Renal cortex interstitium (tissue), 11 donors: Measurements from ENCODE around the gene DUT. TPM values are rescaled to one million over a fixed set of nuclear protein-coding genes. Genes with fewer than 3 reads are reported as not detected.
"Not testable (repeated sequence)": the region's sequence is repeated elsewhere in the genome, so short reads cannot be mapped to it uniquely, and the experiment has no call there.

Experiments used
- DNase-seq, 11 donors: peaks; one replicate each; pipeline ENCODE4 v3.0.0-alpha.2; 2013; ENCODE audit warnings: low read depth in 9 of 11, low spot score in 4 of 11; ENCODE audit errors: extremely low read depth in 1 of 11
- polyA plus RNA-seq, 3 donors: library from polyadenylated mRNA; unstranded; fragments of 120-200 nt; gene quantifications; one replicate each; pipeline ENCODE4 v1.2.1, GENCODE V29; 2013; ENCODE audit not compliant: insufficient read length in 3 of 3

The DUT gene
- polyA plus RNA-seq, 3 donors, result 155 to 172 (median 160) TPM

DNA sequence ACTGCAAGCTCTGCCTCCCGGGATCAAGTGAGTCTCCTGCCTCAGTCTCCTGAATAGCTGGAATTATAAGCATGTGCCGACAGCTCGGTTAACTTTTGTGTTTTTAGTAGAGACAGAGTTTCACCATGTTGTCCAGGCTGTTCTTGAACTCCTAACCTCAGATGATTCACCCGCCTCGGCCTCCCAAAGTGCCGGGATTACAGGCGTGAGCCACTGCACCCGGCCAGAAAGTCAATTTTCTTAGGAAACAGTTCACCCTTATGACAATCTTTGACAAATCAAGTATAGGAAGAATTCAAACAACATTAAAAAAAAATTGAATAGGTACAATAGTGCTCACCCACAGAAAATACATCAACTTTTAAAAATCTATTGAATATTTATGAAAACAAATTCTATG lies 23.6 kb upstream of the DUT start:
- DNase-seq, result no peak

DNA sequence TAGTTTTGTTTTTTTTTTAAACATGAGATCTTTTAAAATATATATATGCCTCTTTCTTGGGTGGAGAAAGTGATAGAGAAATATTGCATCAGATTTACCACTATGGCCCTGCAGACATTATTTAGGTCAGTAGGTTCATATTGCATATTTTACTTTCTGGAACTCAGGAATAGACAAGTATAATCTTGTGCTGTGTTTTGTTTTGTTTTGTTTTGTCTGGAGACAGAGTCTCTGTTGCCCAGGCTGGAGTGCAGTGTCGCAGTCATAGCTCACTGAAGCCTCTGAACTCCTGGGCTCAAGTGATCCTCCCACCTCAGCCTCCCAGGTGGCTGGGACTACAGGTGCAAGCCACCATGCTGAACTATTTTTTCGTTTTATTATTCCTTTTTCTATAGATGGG lies 21.5 kb upstream of the DUT start:
- DNase-seq, result no peak

DNA sequence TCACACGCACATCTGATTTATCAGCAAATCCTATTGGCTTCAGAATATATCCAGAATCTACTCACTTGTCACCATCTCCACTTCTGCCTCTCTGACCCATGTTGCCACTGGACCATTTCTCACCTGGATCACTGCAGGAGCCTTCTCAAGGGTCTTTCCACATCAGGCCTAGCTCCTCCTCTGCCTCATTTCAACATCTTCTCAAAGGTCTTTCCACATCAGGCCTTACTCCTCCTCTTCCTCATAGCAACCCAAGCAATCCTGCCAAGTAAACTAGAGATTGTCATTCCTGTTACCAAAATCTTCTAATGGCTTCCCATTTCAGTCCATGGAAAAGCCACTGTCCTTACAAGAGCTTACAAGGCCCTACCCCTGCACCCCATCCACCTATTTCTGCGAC lies 18.0 kb upstream of the DUT start:
- no peak for DNase-seq

DNA sequence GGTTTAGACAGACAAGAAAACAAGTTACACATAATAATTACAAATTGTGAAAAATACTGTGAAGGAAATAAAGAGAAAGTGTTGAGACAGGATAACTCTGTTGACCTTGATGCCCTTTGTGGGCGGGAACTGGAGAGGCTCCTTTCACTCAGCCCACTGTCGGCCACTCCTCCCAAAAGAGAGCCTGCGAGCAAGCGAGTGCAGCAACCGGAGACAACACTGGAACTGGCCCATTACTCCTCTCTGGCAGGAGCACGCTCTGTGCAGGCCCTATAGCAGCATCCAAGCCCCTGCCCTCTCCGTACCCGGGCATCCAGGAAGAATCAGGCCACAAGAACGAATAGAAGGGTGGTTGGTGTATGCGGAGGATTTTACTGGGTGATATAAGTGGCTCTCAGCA lies 16.2 kb upstream of the DUT start:
- DNase-seq, result no peak

DNA sequence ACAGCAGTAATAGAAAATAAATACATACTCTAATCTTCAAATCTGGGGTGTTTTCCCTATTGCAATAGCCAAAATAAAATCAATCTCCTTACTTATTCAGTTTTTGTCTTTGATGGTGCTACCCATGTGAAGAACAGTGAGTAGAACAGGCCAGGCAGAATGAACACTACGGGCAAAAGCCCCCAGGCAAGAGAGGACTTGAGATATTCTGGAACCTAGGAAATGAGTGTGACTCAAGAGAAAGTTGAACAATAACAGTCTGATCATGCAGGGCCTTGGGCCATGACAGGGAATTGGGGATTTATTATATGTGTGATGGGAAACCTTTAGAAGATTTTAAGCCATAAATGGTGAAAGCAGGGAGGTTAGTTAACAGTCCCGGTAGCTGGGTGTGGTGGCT lies 14.0 kb upstream of the DUT start:
- no peak for DNase-seq

DNA sequence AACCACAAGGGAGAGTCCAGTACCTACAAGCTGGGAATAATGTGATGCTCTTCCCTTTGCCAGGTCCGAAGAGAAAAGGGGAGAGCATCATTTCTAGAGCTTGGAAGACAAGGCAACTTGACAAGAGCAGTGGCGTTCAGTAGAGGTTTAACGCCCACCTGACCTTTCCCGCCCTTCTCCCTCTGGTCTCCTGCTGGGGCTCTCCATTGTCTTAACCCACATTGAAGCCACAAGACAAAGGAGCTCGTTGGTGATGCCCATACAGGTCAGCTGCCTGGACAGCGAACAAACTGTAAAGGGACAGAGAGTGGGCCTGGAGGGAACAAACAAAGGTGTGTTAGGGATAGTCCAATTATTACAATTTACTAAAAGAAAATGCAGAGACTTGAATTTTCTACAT lies 13.1 kb upstream of the DUT start:
- DNase-seq, result no peak

DNA sequence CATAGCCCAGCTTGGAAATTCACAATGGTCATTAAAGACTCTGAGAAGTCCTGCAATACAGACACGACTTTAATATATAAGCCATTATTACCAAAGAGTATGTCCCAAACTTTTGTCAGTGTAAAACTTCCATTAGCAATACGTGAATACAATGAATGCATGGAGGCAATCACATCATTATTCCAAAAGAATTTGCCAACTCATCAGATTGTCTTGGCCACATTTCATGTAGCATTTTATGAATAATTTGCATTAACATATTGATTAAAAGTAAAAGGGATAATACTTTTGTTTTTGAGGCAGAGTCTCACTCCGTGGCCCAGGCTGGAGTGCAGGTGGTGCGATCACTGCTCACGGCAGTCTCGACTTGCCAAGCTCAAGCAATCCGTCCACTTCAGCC lies 7.9 kb upstream of the DUT start:
- no peak for DNase-seq

DNA sequence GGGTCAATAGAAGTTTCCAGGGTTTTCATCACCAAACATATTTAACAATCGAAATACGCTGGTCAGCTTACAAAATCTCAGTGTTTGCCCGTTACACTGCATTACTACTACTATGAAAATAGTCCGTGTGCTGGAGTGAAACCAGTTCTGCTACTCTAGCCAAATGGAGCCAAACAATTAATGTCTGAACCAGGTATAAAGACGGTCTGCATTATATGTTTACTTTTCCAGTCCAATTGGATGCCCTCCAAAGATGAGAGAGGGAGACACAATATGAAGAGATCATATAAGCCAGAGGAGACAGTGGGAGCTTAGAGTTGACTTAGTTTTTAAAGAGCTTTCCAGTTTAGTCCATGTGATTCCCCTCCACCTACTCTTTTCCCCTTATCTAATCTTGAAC lies 6.3 kb upstream of the DUT start:
- no peak for DNase-seq

DNA sequence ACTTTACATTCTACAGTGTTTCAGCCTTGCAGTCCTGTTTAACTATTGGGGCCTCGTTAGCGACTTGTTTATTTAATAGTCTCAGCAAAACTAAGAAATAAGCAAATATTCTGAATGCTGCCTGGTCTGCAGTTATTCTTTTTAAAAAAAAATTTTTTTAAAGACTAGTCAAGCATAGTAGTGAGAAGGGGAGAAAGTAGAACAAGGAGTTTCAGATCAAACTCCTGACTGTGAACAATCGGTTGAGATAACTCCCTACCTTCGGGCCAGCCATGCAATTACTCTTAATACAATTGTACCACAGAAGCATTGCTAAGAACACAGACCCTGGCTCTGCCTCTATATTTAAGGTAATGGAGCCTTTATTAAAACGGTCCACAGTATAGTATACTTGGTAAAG lies 5.8 kb upstream of the DUT start:
- DNase-seq, result no peak

DNA sequence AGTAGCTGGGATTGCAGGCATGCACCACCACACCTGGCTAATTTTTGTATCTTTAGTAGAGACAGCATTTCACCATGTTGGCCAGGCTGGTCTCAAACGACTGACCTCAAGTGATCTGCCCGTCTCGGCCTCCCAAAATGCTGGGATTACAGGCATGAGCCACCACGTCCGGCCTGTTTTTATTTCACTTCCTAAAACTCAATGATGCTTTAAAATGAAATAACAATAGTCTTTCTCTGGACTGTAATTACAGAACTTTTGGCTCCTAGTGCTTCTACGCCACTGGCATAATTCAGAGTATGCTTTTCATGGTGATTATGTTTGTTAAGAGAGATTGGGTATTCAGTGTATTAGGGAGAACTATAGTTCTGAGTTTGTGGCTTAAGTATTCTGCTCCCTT lies 5.0 kb upstream of the DUT start:
- DNase-seq, result not testable (repeated sequence)

DNA sequence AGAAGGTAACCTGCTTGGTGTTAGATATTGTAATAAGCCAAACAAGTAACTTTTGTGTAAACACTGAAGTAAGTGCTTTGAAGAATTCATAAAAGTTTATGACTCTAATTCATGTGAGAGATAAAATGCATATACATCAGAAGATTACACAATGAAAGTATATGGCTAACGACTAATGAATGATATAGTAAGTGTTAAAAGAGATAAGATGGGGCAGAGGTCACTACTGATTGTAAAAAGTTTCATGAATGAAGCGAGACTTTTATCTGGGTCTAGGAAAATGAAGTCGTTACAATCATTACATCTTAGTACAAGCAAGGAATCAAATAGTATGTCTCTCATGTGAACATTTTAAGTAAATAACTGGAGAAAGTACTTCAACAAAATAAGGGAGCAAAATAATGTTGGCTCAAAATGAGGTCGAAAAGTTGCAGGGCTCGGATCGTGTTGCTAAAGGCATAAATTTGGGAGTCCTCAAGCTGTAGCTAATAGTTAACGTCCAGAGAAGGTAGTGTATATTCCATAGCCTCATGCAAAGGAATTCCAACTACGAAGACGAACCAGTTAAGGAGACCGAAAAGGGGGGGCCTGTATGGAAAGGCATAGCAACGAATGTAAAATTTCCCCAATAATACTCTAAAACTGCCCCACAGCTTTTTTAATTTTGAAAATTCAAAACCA lies 984 bp upstream of the DUT start:
- peak in 5 of 11 donors; percentile 6 to 26 (median 15) for DNase-seq

DNA sequence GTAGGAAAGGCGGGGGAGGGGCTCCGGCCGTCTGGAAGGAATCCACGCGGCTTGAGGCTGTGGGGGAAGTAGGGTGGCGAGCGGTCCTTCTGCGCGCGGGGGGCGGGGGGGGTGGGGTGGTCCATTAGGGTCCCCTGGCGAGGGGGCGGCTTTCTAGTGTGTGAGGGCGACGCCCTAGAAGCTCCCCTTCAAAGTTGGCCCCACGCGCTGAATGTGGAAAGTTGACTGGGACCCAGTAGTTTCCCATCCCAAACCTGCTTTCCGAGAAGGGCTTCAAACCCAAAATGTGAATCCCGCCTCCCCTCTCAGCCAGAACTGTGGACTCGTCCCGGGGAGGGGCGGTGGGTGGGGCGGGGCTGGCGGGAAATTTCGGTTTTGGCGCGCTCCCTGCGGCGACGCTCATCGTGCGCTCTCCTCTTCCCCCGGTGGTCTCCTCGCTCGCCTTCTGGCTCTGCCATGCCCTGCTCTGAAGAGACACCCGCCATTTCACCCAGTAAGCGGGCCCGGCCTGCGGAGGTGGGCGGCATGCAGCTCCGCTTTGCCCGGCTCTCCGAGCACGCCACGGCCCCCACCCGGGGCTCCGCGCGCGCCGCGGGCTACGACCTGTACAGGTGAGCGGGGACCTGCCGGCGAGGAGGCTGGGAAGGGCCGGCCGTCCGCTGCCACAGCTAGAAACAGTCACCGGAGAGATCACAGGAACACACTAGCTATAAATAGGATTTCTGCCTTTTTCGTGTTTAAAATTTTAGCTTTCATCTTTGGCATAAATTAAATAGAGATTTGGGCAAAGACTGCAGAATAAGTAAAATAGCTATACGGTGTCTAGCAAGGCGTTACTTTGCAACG lies 790 bp downstream of the DUT start:
- DNase-seq, result peak in 7 of 11 donors; percentile 8 to 74 (median 57)

DNA sequence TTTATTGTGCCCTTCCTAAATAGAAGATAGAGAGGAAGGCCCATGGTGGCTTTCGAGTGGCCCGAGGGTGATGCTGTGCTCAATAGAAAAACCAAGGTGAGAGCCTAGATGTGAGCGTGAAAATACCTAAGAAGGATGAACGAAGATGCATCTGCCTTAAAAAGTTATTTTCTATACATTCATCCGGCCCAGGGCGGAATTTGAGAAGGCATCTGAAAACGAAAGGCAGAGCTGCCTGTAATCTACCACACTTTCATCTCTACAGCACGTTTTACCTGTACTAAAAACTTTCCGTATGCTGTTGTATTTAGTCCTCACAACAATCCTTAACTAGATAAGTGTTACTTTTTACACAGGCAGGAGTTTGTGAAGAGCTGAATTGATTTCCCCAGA lies 1.4 kb downstream of the DUT start:
- DNase-seq, result no peak

DNA sequence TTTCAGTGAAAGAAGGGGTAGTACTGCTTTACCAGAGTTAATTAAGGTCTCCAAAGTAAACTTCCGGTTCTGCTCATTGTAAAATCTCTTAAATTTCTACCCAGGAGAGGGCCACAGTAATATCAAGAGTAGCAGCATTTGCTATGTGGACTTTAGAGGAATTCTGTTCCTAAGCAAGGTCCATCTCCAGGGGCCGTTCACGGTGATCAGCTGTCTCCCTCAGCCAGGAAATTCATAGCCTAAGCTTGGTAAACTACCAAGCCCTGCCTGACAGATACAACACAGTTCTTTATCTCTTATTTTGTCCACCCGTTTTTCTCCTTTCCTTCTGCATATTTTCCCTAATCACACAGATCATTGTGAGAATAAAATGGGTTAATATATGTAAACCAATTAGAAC lies 2.3 kb downstream of the DUT start:
- no peak for DNase-seq

DNA sequence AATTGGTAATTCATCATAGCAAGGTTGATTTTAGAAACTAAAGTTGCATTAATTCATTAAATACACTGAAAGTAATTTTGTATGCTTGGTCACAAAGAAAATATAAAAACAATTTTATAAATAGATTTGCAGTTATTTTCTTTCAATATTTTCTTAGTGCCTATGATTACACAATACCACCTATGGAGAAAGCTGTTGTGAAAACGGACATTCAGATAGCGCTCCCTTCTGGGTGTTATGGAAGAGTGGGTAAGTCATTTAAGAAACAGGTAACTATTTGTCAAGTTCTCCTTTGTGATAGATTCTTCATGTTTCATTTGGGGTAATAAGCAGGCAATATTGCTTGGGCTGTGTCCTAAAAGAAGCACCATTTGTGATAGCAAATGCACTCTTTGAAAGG lies 3.0 kb downstream of the DUT start:
- DNase-seq, result no peak

DNA sequence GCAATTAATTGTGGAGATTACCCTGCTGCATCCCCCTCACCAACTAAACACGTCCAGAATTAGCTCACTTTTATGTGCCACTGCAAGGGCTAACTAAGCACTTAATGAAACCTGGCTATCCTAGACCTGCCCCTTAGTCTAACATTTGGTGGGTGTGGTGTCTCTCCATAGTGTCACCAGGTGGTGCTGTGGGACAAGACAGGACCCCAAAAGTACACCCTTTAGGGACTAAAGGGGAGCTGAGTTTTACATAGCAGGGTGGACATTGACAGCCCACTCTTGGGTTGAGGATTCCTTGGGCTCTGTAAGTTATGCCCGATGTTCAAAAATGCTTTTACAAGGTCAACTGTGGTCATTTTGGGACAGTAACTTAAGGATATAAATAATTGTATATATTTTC lies 5.7 kb downstream of the DUT start:
- DNase-seq, result no peak

DNA sequence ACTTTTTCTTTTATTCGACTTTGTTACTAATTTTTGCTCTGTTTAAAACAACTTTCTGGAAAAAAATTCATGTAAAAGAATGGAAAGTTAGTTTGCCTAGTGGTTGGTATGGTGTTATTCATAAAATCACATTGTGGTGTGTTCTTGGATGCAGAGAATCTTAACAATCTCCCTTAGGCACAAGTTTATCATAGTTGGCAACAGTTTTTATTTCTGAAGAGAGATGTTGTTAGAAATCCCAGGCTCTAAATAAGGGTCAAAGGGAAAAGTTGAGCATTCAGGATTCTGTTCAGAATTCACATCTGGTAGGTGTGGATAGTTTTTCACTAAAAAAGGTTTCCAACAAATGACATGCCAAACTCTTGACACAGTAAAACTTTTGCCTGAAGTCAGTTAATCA lies 6.4 kb downstream of the DUT start:
- no peak for DNase-seq

DNA sequence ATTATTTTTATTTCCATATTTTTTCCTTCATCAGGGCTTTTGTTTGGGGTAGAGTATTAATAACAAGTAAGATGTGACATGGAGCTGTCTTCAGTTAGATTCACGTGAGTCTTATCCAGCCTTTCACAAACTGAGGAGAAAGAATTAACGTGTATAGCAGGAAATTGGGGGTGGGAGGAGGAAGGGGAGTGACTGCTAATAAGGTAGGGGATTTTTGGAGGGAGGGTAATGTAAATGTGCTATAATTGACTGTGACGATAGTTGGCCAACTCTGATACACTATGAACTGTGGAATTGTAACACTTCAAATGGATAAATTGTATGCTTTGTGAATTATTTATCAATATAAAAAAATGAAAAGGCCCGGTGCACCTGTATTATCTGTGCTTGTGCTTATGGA lies 8.9 kb downstream of the DUT start:
- DNase-seq, result no peak

DNA sequence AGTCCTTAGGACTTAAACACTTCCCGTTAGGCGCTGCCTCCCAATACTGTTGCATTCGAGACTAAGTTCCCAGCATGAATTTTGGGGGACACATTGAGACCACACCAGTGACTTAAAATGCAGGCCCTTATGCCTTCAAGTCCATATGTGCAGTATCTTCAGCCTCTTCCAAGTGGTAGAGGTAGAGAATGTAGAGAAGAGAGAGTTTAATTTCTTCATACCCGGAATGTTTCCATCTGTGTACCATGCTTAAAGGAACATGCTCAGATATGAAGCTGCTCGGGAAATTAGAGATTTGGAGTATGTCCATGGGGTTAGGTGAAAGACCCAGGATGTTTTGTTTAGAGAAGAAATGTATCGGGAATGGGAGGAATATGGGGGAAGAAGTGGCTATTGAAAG lies 12.6 kb downstream of the DUT start:
- no peak for DNase-seq

DNA sequence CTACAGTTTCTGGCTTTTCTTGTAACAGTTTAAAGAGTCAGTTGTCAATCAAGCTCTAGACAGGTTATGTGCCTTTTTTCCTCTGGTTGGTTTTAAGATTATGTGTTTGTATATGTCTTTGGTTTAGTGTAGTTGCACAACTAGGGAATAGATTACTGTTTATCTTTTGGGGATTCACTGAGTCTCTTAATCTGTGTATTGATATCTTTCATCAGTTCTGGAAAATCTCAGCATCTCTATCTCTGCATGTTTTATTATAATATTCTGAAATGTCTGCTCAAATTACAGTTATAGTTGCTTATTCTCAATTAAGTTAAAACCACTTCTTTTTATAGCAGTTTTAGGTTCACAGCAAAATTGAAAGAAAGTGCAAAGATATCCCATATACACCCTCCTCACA lies 14.3 kb downstream of the DUT start:
- no peak for DNase-seq
